IPS-NIHi11 (cell line): ENCODE results near the gene SF3A2.
A peak's percentile ranks its signal among the peaks of the same experiment; 100 is the strongest.

Experiments used
- DNase-seq: peaks from one replicate; pipeline ENCODE4 v3.0.0; 2012; ENCODE audit warnings: mixed read lengths, low spot score

SF3A2 gene

GRCh38 chr19:2291185-2291751 lies 54.6 kb downstream of the SF3A2 start:
- peak; percentile 84 for DNase-seq

GRCh38 chr19:2294687-2295335 lies 58.2 kb downstream of the SF3A2 start:
- no peak for DNase-seq

GRCh38 chr19:2296141-2296540 lies 59.5 kb downstream of the SF3A2 start:
- no peak for DNase-seq
